ENCODE results near the gene DENND1C.
"Not testable (repeated sequence)": the region's sequence is repeated elsewhere in the genome, so short reads cannot be mapped to it uniquely, and the experiment has no call there.

The DENND1C gene

GRCh38 chr19:6429419-6430221, 52.0 kb downstream of the DENND1C start:
- DNase-seq (ENCODE audit: low read depth): no peak
- no peak for TF ChIP-seq POLR2A (IDR thresholded peaks at IDR 0.05; ENCODE audit: extremely low read depth, insufficient read length)
- TF ChIP-seq MAX (IDR thresholded peaks at IDR 0.05; ENCODE audit: low read depth, low read length): peak; percentile 27; the same call in 1 of the 2 replicates
- no peak overlapping the region for H3K4me3 ChIP-seq (ENCODE audit: low read depth, low read length)

GRCh38 chr19:6428692-6429418, 52.7 kb downstream of the DENND1C start:
- not testable (repeated sequence) for DNase-seq (ENCODE audit: low read depth); H3K4me3 ChIP-seq (ENCODE audit: low read depth, low read length)

GRCh38 chr19:6427131-6427530, 54.5 kb downstream of the DENND1C start:
- TF ChIP-seq MAX (IDR thresholded peaks at IDR 0.05; ENCODE audit: low read depth, low read length) (no peak), MYC (IDR thresholded peaks at IDR 0.05; ENCODE audit: low read depth, low read length) (no peak), POLR2A (IDR thresholded peaks at IDR 0.05; ENCODE audit: extremely low read depth, insufficient read length) (no peak), CTCF (IDR thresholded peaks at IDR 0.05; ENCODE audit: low read depth, low read length) (no peak)
- DNase-seq (ENCODE audit: low read depth): no peak
- no peak overlapping the region for H3K4me3 ChIP-seq (ENCODE audit: low read depth, low read length)

GRCh38 chr19:6425732-6426620, 55.6 kb downstream of the DENND1C start:
- peak; percentile 43 for TF ChIP-seq CTCF (IDR thresholded peaks at IDR 0.05; ENCODE audit: low read depth, low read length)
- no peak for TF ChIP-seq POLR2A (IDR thresholded peaks at IDR 0.05; ENCODE audit: extremely low read depth, insufficient read length)
- H3K4me3 ChIP-seq (ENCODE audit: low read depth, low read length): no peak overlapping the region
- peak; percentile 66 for DNase-seq (ENCODE audit: low read depth)

GRCh38 chr19:6424939-6425731, 56.5 kb downstream of the DENND1C start:
- H3K4me3 ChIP-seq (ENCODE audit: low read depth, low read length): no peak overlapping the region

GRCh38 chr19:6424195-6424938, 57.2 kb downstream of the DENND1C start, which contains the start of gene KHSRP:
TSS of gene KHSRP (minus strand) at chr19:6424811. CDS start at chr19:6424701, 110 bp downstream.
- H3K4me3 ChIP-seq (ENCODE audit: low read depth, low read length): peak within 1 kb of the TSS; percentile 90
- TF ChIP-seq CTCF (IDR thresholded peaks at IDR 0.05; ENCODE audit: low read depth, low read length): no peak
- peak; percentile 63 for TF ChIP-seq POLR2A (IDR thresholded peaks at IDR 0.05; ENCODE audit: extremely low read depth, insufficient read length)
- no peak for TF ChIP-seq MYC (IDR thresholded peaks at IDR 0.05; ENCODE audit: low read depth, low read length)
- TF ChIP-seq MAX (IDR thresholded peaks at IDR 0.05; ENCODE audit: low read depth, low read length): 0 out of 2 replicates have a peak, but pooled peaks have one; percentile 42
- peak; percentile 30 for DNase-seq (ENCODE audit: low read depth)

More at GRCh38 chr19:6424939-6425731, 56.5 kb downstream of the DENND1C start:
- peak; percentile 99 for DNase-seq (ENCODE audit: low read depth)
- TF ChIP-seq MAX (IDR thresholded peaks at IDR 0.05; ENCODE audit: low read depth, low read length) (peak; percentile 99), POLR2A (IDR thresholded peaks at IDR 0.05; ENCODE audit: extremely low read depth, insufficient read length) (no peak), MYC (IDR thresholded peaks at IDR 0.05; ENCODE audit: low read depth, low read length) (peak; percentile 67)
